Germinal center (tissue), 1 donor: Measurements from ENCODE around the gene TRUB1.
"Not testable (repeated sequence)": the region's sequence is repeated elsewhere in the genome, so short reads cannot be mapped to it uniquely, and the experiment has no call there.

Source experiments
- DNase-seq: peaks from one replicate; pipeline ENCODE4 v3.0.0; 2012; ENCODE audit warnings: mixed read lengths, low spot score

TRUB1 gene

GRCh38 chr10:114937962-114938855 is at the start of gene TRUB1:
TSS of gene TRUB1 (plus strand) at chr10:114938195. CDS start at chr10:114938254, 59 bp downstream.
- DNase-seq, result peak; percentile 84

GRCh38 chr10:114893251-114893650 is 44.7 kb upstream of the TRUB1 start:
- DNase-seq, result no peak

GRCh38 chr10:114894911-114895310 is 43.1 kb upstream of the TRUB1 start:
- no peak for DNase-seq

GRCh38 chr10:114897011-114897410 is 41.0 kb upstream of the TRUB1 start:
- not testable (repeated sequence) for DNase-seq

- no peak for DNase-seq
Measured at GRCh38 chr10:114897593-114897992, 40.4 kb upstream of the TRUB1 start.

GRCh38 chr10:114899982-114900381 is 38.0 kb upstream of the TRUB1 start:
- no peak for DNase-seq

GRCh38 chr10:114900658-114901057 is 37.3 kb upstream of the TRUB1 start:
- no peak for DNase-seq

GRCh38 chr10:114902151-114902550 is 35.8 kb upstream of the TRUB1 start:
- no peak for DNase-seq

GRCh38 chr10:114905450-114905849 is 32.5 kb upstream of the TRUB1 start:
- DNase-seq, result no peak

GRCh38 chr10:114906981-114907380 is 31.0 kb upstream of the TRUB1 start:
- no peak for DNase-seq

- DNase-seq, result no peak
Measured at GRCh38 chr10:114908896-114909295, 29.1 kb upstream of the TRUB1 start.

GRCh38 chr10:114911052-114911711 is 26.8 kb upstream of the TRUB1 start:
- DNase-seq, result no peak

- DNase-seq, result no peak
Measured at GRCh38 chr10:114911801-114912469, 26.1 kb upstream of the TRUB1 start.

- no peak for DNase-seq
Measured at GRCh38 chr10:114912470-114912859, 25.5 kb upstream of the TRUB1 start.

- no peak for DNase-seq
Measured at GRCh38 chr10:114914560-114914959, 23.4 kb upstream of the TRUB1 start.

- no peak for DNase-seq
Measured at GRCh38 chr10:114915294-114915693, 22.7 kb upstream of the TRUB1 start.

- no peak for DNase-seq
Measured at GRCh38 chr10:114916653-114917052, 21.3 kb upstream of the TRUB1 start.

GRCh38 chr10:114917459-114917858 is 20.5 kb upstream of the TRUB1 start:
- no peak for DNase-seq

GRCh38 chr10:114917927-114918672 is 19.9 kb upstream of the TRUB1 start:
- no peak for DNase-seq

GRCh38 chr10:114920459-114920858 is 17.5 kb upstream of the TRUB1 start:
- DNase-seq, result no peak

- no peak for DNase-seq
Measured at GRCh38 chr10:114922003-114922402, 16.0 kb upstream of the TRUB1 start.

GRCh38 chr10:114923551-114923950 is 14.4 kb upstream of the TRUB1 start:
- DNase-seq, result no peak
